ENCODE measurements around the gene CRELD2.

CRELD2 gene

GRCh38 chr22:49873228-49873940 is 45.0 kb upstream of the CRELD2 start:
- DNase-seq, result no peak
- H3F3A ChIP-seq (ENCODE audit: insufficient read depth, low read length), result no peaks in the 10 kb centered on the region
- peaks cover 89% of the 10 kb centered on the region for H3K79me2 ChIP-seq (ENCODE audit: low read length)
- H3K4me3 ChIP-seq (ENCODE audit: low read length), result no peak overlapping the region
- H3K9me2 ChIP-seq (replicated peaks; ENCODE audit: insufficient read depth, low read length), result no peaks in the 10 kb centered on the region
- no peak overlapping the region for H3K27ac ChIP-seq (ENCODE audit: low read length)
- H2AFZ ChIP-seq (ENCODE audit: low read length), result no peak overlapping the region
- H3K27me3 ChIP-seq (replicated peaks; ENCODE audit: insufficient read depth, low read length), result no peaks in the 10 kb centered on the region
- H3K4me1 ChIP-seq (ENCODE audit: low read length), result no peaks in the 10 kb centered on the region
- no peak overlapping the region for H3K9ac ChIP-seq (ENCODE audit: low read length)
- TF ChIP-seq EZH2 (optimal IDR thresholded peaks at IDR 0.05; ENCODE audit: low read depth, low read length), result no peak
- no peak for TF ChIP-seq EZH2phosphoT487 (IDR thresholded peaks at IDR 0.05; ENCODE audit: low read length)
- TF ChIP-seq CTCF (IDR thresholded peaks at IDR 0.05; ENCODE audit: low read length), result no peak
- H3K4me2 ChIP-seq (ENCODE audit: low read depth, low read length), result no peak overlapping the region
- peaks cover 3% of the 10 kb centered on the region; the same call in 1 of the 2 replicates for H3K36me3 ChIP-seq (replicated peaks; ENCODE audit: insufficient read depth, low read length)
- H3K9me3 ChIP-seq (replicated peaks; ENCODE audit: insufficient read depth, low read length), result no peaks in the 10 kb centered on the region
- H4K20me1 ChIP-seq (ENCODE audit: insufficient read depth, low read length), result no peaks in the 10 kb centered on the region

- Histone ChIP-seq H4K20me1 (ENCODE audit: insufficient read depth, low read length) (no peaks in the 10 kb centered on the region), H3K9me3 (replicated peaks; ENCODE audit: insufficient read depth, low read length) (no peaks in the 10 kb centered on the region), H3F3A (ENCODE audit: insufficient read depth, low read length) (peaks cover 9% of the 10 kb centered on the region), H3K9ac (ENCODE audit: low read length) (no peak overlapping the region), H3K4me1 (ENCODE audit: low read length) (peaks cover 16% of the 10 kb centered on the region), H3K36me3 (replicated peaks; ENCODE audit: insufficient read depth, low read length) (no peaks in the 10 kb centered on the region; the same call in 1 of the 2 replicates), H3K27me3 (replicated peaks; ENCODE audit: insufficient read depth, low read length) (no peaks in the 10 kb centered on the region), H3K9me2 (replicated peaks; ENCODE audit: insufficient read depth, low read length) (no peaks in the 10 kb centered on the region), H3K4me3 (ENCODE audit: low read length) (no peak overlapping the region), H3K27ac (ENCODE audit: low read length) (no peak overlapping the region), H3K4me2 (ENCODE audit: low read depth, low read length) (no peak overlapping the region), H3K79me2 (ENCODE audit: low read length) (peaks cover 89% of the 10 kb centered on the region), H2AFZ (ENCODE audit: low read length) (no peak overlapping the region)
- no peak for DNase-seq
- no peak for TF ChIP-seq EZH2phosphoT487 (IDR thresholded peaks at IDR 0.05; ENCODE audit: low read length)
- no peak for TF ChIP-seq CTCF (IDR thresholded peaks at IDR 0.05; ENCODE audit: low read length)
- no peak for TF ChIP-seq EZH2 (optimal IDR thresholded peaks at IDR 0.05; ENCODE audit: low read depth, low read length)
Measured at GRCh38 chr22:49877642-49878041, 40.8 kb upstream of the CRELD2 start.

- TF ChIP-seq EZH2phosphoT487 (IDR thresholded peaks at IDR 0.05; ENCODE audit: low read length), result no peak
- TF ChIP-seq CTCF (IDR thresholded peaks at IDR 0.05; ENCODE audit: low read length), result no peak
- no peak for TF ChIP-seq EZH2 (optimal IDR thresholded peaks at IDR 0.05; ENCODE audit: low read depth, low read length)
Measured at GRCh38 chr22:49878206-49878605, 40.2 kb upstream of the CRELD2 start.

More at GRCh38 chr22:49878206-49878605, 40.2 kb upstream of the CRELD2 start:
- Histone ChIP-seq H3K27ac (ENCODE audit: low read length) (no peak overlapping the region), H3F3A (ENCODE audit: insufficient read depth, low read length) (peaks cover 9% of the 10 kb centered on the region), H3K36me3 (replicated peaks; ENCODE audit: insufficient read depth, low read length) (peaks cover 3% of the 10 kb centered on the region; the same call in 1 of the 2 replicates), H3K4me2 (ENCODE audit: low read depth, low read length) (no peak overlapping the region), H3K4me1 (ENCODE audit: low read length) (peaks cover 16% of the 10 kb centered on the region), H3K9me2 (replicated peaks; ENCODE audit: insufficient read depth, low read length) (no peaks in the 10 kb centered on the region), H3K9me3 (replicated peaks; ENCODE audit: insufficient read depth, low read length) (no peaks in the 10 kb centered on the region), H3K79me2 (ENCODE audit: low read length) (peaks cover 90% of the 10 kb centered on the region), H3K4me3 (ENCODE audit: low read length) (no peak overlapping the region), H4K20me1 (ENCODE audit: insufficient read depth, low read length) (no peaks in the 10 kb centered on the region), H3K27me3 (replicated peaks; ENCODE audit: insufficient read depth, low read length) (no peaks in the 10 kb centered on the region), H3K9ac (ENCODE audit: low read length) (no peak overlapping the region), H2AFZ (ENCODE audit: low read length) (no peak overlapping the region)
- DNase-seq, result no peak

Measured in MM.1S (cell line).